ENCODE measurements around the gene LRTM2. TPM values are rescaled to one million over a fixed set of nuclear protein-coding genes. Genes with fewer than 3 reads are reported as not detected.

LRTM2 gene
- total and polyA plus RNA-seq, 2 of the 4 experiments (the other 2 are of a cell fraction), result not detected

- H4K20me1 ChIP-seq (ENCODE audit: insufficient read depth, low read length), result no peaks in the 10 kb centered on the region
- intact Hi-C loops (cut with micrococcal nuclease), result no loop called here
- H3K27ac ChIP-seq (ENCODE audit: insufficient read depth, low read length), result no peak overlapping the region
- no peak overlapping the region for H3K4ac ChIP-seq (ENCODE audit: low read depth, low read length)
- WGBS, 2 experiments (ENCODE audit: extremely low coverage in 2 of 2, insufficient read length in 1 of 2), result 89% methylated on average over 3 of the region's 7 CpGs; no CpG with 5 or more reads in 1 of the 2 experiments
- H2BK120ac ChIP-seq (ENCODE audit: low read depth, low read length), result no peak overlapping the region
- H3K23ac ChIP-seq (ENCODE audit: low read depth, low read length), result no peak overlapping the region
- peak overlapping the region; percentile 7 for H2AFZ ChIP-seq (replicated peaks; ENCODE audit: low read length, poor library complexity)
- TF ChIP-seq SMC3 (IDR thresholded peaks at IDR 0.05; ENCODE audit: low read depth, low read length), result no peak
- no peak for TF ChIP-seq POLR2A (IDR thresholded peaks at IDR 0.05; ENCODE audit: low read depth, low read length)
- no peak for TF ChIP-seq RAD21 (IDR thresholded peaks at IDR 0.05; ENCODE audit: low read length)
- TF ChIP-seq USF2 (IDR thresholded peaks at IDR 0.05; ENCODE audit: low read depth, low read length), result no peak
- TF ChIP-seq CHD1 (IDR thresholded peaks at IDR 0.05; ENCODE audit: low read depth, low read length), result no peak
- TF ChIP-seq BHLHE40 (IDR thresholded peaks at IDR 0.05; ENCODE audit: low read depth, low read length), result no peak
- TF ChIP-seq FOS (IDR thresholded peaks at IDR 0.05; ENCODE audit: low read depth, low read length), result no peak
- TF ChIP-seq MAFK (IDR thresholded peaks at IDR 0.05; ENCODE audit: low read depth, low read length), result no peak
- TF ChIP-seq NFE2L2 (IDR thresholded peaks at IDR 0.05; ENCODE audit: low read depth, low read length), result no peak
- TF ChIP-seq, protein P1, sequence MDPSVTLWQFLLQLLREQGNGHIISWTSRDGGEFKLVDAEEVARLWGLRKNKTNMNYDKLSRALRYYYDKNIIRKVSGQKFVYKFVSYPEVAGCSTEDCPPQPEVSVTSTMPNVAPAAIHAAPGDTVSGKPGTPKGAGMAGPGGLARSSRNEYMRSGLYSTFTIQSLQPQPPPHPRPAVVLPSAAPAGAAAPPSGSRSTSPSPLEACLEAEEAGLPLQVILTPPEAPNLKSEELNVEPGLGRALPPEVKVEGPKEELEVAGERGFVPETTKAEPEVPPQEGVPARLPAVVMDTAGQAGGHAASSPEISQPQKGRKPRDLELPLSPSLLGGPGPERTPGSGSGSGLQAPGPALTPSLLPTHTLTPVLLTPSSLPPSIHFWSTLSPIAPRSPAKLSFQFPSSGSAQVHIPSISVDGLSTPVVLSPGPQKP (IDR thresholded peaks at IDR 0.05; ENCODE audit: borderline replicate concordance, low read depth, low read length), result no peak
- no peak for TF ChIP-seq RCOR1 (IDR thresholded peaks at IDR 0.05; ENCODE audit: insufficient replicate concordance, low read length)
- H3K56ac ChIP-seq (ENCODE audit: extremely low read depth, insufficient read depth, low read length), result no peak overlapping the region
- CTCF ChIA-PET, result interaction anchor here (0.5 to 1.1 kb wide), 2 partner anchors 134 to 1063 kb away, joined by 3 to 4 read pairs; no protein-coding TSS in a partner anchor
- no peaks in the 10 kb centered on the region; the same call in 1 of the 2 replicates for H3K27me3 ChIP-seq (ENCODE audit: control insufficient read depth, insufficient read depth, low read length)
- H3K9me3 ChIP-seq (ENCODE audit: control insufficient read depth, insufficient read depth, low read length), result no peaks in the 10 kb centered on the region
- no peak overlapping the region for H2BK15ac ChIP-seq (ENCODE audit: low read depth, low read length)
- no peak overlapping the region for H4K5ac ChIP-seq (ENCODE audit: low read depth, low read length)
- ATAC-seq (ENCODE audit: low read depth) (no peak), DNase-seq (no peak)
- H3K9ac ChIP-seq (ENCODE audit: low read depth, low read length), result no peak overlapping the region
- POLR2A ChIA-PET (ENCODE audit: unreplicated experiment), result no interaction called here
- no peaks in the 10 kb centered on the region for H3K79me1 ChIP-seq (ENCODE audit: low read depth in 1 of 2, low read length in 2 of 2)
- H4K8ac ChIP-seq (ENCODE audit: low read depth in 2 of 2, low read length in 2 of 2), result no peak overlapping the region
- no peak overlapping the region for H3K18ac ChIP-seq (ENCODE audit: low read depth, low read length)
- H3K4me1 ChIP-seq (ENCODE audit: control insufficient read depth, insufficient read depth, low read length), result no peaks in the 10 kb centered on the region
- H2BK20ac ChIP-seq (ENCODE audit: low read depth, low read length), result no peak overlapping the region
- H3K36me3 ChIP-seq (ENCODE audit: control insufficient read depth, insufficient read depth, low read length), result no peaks in the 10 kb centered on the region
- no peak overlapping the region for H3K14ac ChIP-seq (replicated peaks; ENCODE audit: low read depth, low read length)
- H2AK5ac ChIP-seq (ENCODE audit: low read depth, low read length), result no peak overlapping the region
- no peak overlapping the region for H4K91ac ChIP-seq (ENCODE audit: insufficient read depth, low read depth, low read length)
- in situ Hi-C loops (cut with MboI; ENCODE audit: low sequenced_read_pairs), result loop anchor here (10.0 to 25.0 kb wide), 3 partner anchors 218 to 778 kb away; no protein-coding TSS in a partner anchor
- no peak overlapping the region for H3K4me3 ChIP-seq (ENCODE audit: insufficient read depth, low read depth, low read length)
- H2BK5ac ChIP-seq (ENCODE audit: low read depth, low read length, poor library complexity, severe bottlenecking), result no peak overlapping the region
- BruUV-seq (replicated peaks), result no TSS peak
- dilution Hi-C loops (cut with HindIII; ENCODE audit: low sequenced_read_pairs, unreplicated experiment), result no loop called here
- H3K4me2 ChIP-seq (ENCODE audit: low read depth, low read length), result no peak overlapping the region
- H2AK9ac ChIP-seq (replicated peaks; ENCODE audit: low read depth, low read length, poor library complexity), result no peak overlapping the region
- peaks cover 7% of the 10 kb centered on the region; the same call in 1 of the 2 replicates for H3K9me1 ChIP-seq (ENCODE audit: insufficient read depth, low read length)
Observed at GRCh38 chr12:1806301-1807086, 13.9 kb upstream of the LRTM2 start.

Measured in IMR-90 (cell line).